ENCODE data around the gene RAB1B.

The RAB1B gene

DNA sequence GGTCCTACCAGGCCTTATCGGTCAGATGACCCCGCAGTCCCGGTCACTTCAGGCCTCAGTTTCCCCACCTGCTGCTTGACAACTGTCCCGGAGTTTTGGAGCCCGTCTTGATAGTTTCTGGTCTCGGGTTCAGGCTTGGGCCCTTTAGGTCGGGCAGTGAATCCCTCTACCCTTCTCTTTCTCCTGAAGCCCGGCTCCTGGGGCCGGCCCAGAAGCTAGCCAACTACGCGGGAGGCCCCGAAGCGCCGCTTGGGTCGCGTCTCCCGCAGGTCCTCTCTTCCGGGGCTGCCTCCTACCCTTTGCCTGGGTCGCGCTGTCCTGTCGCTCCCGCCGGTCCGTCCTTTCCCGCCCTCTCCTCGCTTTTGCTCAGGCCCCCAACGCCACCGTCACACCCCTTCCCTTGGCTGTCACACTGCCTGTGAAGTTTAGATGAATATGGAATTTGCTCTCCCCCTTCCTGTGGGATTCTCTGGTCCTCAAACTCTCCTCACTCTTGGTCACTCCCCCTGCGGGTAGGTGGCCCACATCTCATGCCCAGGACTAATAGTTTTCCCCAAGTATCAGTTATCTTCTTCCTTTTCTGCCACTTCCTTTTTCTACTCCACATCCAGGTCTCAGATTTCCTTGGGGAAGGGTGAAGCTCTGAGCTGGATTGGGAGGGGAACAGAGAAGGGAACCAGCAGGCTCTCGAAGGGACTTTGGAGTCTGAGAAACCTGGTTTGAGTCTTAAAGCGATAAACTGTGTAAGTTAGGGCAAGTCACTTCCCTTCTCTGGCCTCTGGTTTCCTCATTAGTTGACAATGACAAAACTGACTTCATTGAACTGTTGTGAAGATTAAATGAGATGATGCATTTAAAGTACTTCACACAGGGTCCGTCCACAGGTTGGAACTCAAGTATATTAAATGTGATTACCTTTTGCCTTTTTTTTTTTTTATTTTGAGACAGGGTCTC lies 790 bp downstream of the RAB1B start:
- TF ChIP-seq, protein P1, sequence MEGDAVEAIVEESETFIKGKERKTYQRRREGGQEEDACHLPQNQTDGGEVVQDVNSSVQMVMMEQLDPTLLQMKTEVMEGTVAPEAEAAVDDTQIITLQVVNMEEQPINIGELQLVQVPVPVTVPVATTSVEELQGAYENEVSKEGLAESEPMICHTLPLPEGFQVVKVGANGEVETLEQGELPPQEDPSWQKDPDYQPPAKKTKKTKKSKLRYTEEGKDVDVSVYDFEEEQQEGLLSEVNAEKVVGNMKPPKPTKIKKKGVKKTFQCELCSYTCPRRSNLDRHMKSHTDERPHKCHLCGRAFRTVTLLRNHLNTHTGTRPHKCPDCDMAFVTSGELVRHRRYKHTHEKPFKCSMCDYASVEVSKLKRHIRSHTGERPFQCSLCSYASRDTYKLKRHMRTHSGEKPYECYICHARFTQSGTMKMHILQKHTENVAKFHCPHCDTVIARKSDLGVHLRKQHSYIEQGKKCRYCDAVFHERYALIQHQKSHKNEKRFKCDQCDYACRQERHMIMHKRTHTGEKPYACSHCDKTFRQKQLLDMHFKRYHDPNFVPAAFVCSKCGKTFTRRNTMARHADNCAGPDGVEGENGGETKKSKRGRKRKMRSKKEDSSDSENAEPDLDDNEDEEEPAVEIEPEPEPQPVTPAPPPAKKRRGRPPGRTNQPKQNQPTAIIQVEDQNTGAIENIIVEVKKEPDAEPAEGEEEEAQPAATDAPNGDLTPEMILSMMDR (IDR thresholded peaks at IDR 0.05; ENCODE audit: low read depth, low read length) = peak; percentile 23; the same call in 1 of the 2 replicates
- no peak for TF ChIP-seq EZH2phosphoT487 (IDR thresholded peaks at IDR 0.05; ENCODE audit: low read depth)
- Histone ChIP-seq H3K36me3 (replicated peaks; ENCODE audit: low read depth, low read length) (peaks cover 29% of the 10 kb centered on the region), H3K27me3 (ENCODE audit: low read depth, low read length) (no peaks in the 10 kb centered on the region), H2AFZ (ENCODE audit: low read depth, low read length) (no peak overlapping the region), H3K27ac (ENCODE audit: low read length) (peak overlapping the region; percentile 65), H4K20me1 (ENCODE audit: insufficient read depth, low read length) (peaks cover 17% of the 10 kb centered on the region), H3K79me2 (ENCODE audit: low read length) (peaks cover 31% of the 10 kb centered on the region), H3K9me3 (ENCODE audit: insufficient read depth, low read length) (no peaks in the 10 kb centered on the region), H3K4me2 (ENCODE audit: low read length) (peak overlapping the region; percentile 96), H3K9ac (ENCODE audit: low read length) (peak overlapping the region; percentile 95), H3K4me3 (ENCODE audit: low read length) (peak overlapping the region; percentile 90), H3K4me1 (ENCODE audit: low read length) (peaks cover 7% of the 10 kb centered on the region)

DNA sequence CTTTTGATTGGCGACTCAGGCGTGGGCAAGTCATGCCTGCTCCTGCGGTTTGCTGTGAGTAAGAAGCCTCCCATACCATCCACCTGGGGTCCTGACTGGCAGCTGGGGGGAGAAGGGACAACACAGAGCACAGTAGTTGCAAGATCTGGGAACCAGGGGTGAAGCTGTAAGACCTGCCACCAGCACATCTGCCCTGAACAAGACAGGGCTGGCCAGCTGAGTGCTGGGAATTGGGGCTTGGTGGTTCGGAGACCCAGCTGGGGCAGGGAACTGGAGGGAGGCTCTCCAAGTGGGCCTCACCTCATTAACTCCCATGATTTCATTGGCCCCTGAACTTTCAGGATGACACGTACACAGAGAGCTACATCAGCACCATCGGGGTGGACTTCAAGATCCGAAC lies 3.4 kb downstream of the RAB1B start:
- TF ChIP-seq EZH2phosphoT487 (IDR thresholded peaks at IDR 0.05; ENCODE audit: low read depth) = no peak
- TF ChIP-seq, protein P1 (IDR thresholded peaks at IDR 0.05; ENCODE audit: low read depth, low read length) = no peak
- peaks cover 20% of the 10 kb centered on the region for H4K20me1 ChIP-seq (ENCODE audit: insufficient read depth, low read length)
- no peak overlapping the region for H3K9ac ChIP-seq (ENCODE audit: low read length)
- no peak overlapping the region for H3K4me2 ChIP-seq (ENCODE audit: low read length)
- H3K79me2 ChIP-seq (ENCODE audit: low read length) = peaks cover 31% of the 10 kb centered on the region
- no peaks in the 10 kb centered on the region for H3K27me3 ChIP-seq (ENCODE audit: low read depth, low read length)
- no peak overlapping the region for H3K4me3 ChIP-seq (ENCODE audit: low read length)
- H3K36me3 ChIP-seq (replicated peaks; ENCODE audit: low read depth, low read length) = peaks cover 39% of the 10 kb centered on the region
- H3K9me3 ChIP-seq (ENCODE audit: insufficient read depth, low read length) = no peaks in the 10 kb centered on the region
- H3K27ac ChIP-seq (ENCODE audit: low read length) = no peak overlapping the region
- no peak overlapping the region for H2AFZ ChIP-seq (ENCODE audit: low read depth, low read length)
- H3K4me1 ChIP-seq (ENCODE audit: low read length) = peaks cover 7% of the 10 kb centered on the region

DNA sequence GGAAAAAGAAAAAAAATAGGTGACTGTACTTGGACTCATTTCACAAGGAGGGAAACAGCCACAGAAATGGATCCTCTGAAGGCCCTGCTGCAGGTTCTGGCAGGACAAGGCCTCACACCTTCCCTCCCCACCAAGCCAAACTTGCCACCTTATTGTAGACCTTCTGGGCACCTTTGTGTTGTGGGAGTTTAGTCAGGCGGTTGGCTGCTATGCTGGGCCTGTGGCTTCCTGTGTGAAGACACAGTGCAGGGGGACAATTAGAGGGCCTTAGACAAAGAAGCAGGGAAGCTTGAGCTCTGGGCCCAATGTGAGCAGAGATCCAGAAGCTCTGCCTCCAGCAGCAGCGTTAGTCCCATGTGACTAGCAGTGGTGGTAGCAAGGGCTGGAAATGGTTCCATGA lies 4.2 kb downstream of the RAB1B start:
- no peak for TF ChIP-seq EZH2phosphoT487 (IDR thresholded peaks at IDR 0.05; ENCODE audit: low read depth)
- TF ChIP-seq, protein P1 (IDR thresholded peaks at IDR 0.05; ENCODE audit: low read depth, low read length) = no peak
- Histone ChIP-seq H3K27ac (ENCODE audit: low read length) (no peak overlapping the region), H3K9me3 (ENCODE audit: insufficient read depth, low read length) (no peaks in the 10 kb centered on the region), H4K20me1 (ENCODE audit: insufficient read depth, low read length) (peaks cover 20% of the 10 kb centered on the region), H3K4me1 (ENCODE audit: low read length) (peaks cover 10% of the 10 kb centered on the region), H3K27me3 (ENCODE audit: low read depth, low read length) (no peaks in the 10 kb centered on the region), H3K4me3 (ENCODE audit: low read length) (no peak overlapping the region), H2AFZ (ENCODE audit: low read depth, low read length) (no peak overlapping the region), H3K4me2 (ENCODE audit: low read length) (no peak overlapping the region), H3K79me2 (ENCODE audit: low read length) (peaks cover 31% of the 10 kb centered on the region), H3K36me3 (replicated peaks; ENCODE audit: low read depth, low read length) (peaks cover 39% of the 10 kb centered on the region), H3K9ac (ENCODE audit: low read length) (no peak overlapping the region)

DNA sequence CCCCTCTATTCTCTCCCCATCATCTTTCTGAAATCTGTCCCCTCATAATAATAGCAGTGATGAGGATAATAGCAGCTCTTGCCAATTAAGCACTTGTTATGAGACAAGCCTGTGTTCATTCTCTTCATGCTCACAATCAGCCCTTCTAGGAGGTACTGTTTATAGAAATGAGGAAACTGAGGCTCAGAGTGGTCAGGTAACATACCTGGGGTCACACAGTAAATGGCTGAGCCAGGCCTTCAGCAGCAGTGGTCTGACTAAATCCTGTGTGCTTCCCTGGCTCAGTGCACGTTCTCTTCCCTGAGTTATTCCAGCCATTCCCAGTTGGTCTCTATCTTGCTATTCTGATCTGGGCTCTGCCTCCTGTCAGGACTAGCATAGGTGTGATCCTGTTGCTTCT lies 5.8 kb downstream of the RAB1B start:
- Histone ChIP-seq H3K4me2 (ENCODE audit: low read length) (no peak overlapping the region), H3K36me3 (replicated peaks; ENCODE audit: low read depth, low read length) (peaks cover 39% of the 10 kb centered on the region), H3K9me3 (ENCODE audit: insufficient read depth, low read length) (no peaks in the 10 kb centered on the region), H3K9ac (ENCODE audit: low read length) (no peak overlapping the region), H2AFZ (ENCODE audit: low read depth, low read length) (no peak overlapping the region), H3K4me3 (ENCODE audit: low read length) (no peak overlapping the region), H4K20me1 (ENCODE audit: insufficient read depth, low read length) (peaks cover 20% of the 10 kb centered on the region), H3K27ac (ENCODE audit: low read length) (no peak overlapping the region), H3K79me2 (ENCODE audit: low read length) (peaks cover 25% of the 10 kb centered on the region), H3K4me1 (ENCODE audit: low read length) (peaks cover 14% of the 10 kb centered on the region), H3K27me3 (ENCODE audit: low read depth, low read length) (no peaks in the 10 kb centered on the region)
- TF ChIP-seq EZH2phosphoT487 (IDR thresholded peaks at IDR 0.05; ENCODE audit: low read depth) = no peak
- TF ChIP-seq, protein P1 (IDR thresholded peaks at IDR 0.05; ENCODE audit: low read depth, low read length) = no peak
